K562 (cell line): ENCODE measurements around the gene PRCP. TPM values are rescaled to one million over a fixed set of nuclear protein-coding genes. Genes with fewer than 3 reads are reported as not detected.

Source experiments
- FOS ChIP-seq: IDR thresholded peaks from 3 replicates; pipeline ENCODE4 v1.6.1; 2011; ENCODE audit not compliant: insufficient read length; ENCODE audit errors: extremely low read depth
- GTF2E2 ChIP-seq: fragments of 200-800 bp; sonication (Bioruptor generic); IDR thresholded peaks from 2 replicates; pipeline ENCODE4 v1.6.1; 2016; ENCODE audit warnings: missing genetic modification characterization, missing compliant biosample characterization
- RAD51 ChIP-seq: fragments of 450-650 bp; IDR thresholded peaks from 2 replicates; pipeline ENCODE4 v1.7.1; 2016; ENCODE audit warnings: low read depth, mild to moderate bottlenecking, borderline replicate concordance
- SMC3 ChIP-seq: conservative IDR thresholded peaks from 2 replicates; pipeline ENCODE4 v1.6.1; 2011; ENCODE audit warnings: low read depth, low read length, improper control_type of control experiment; ENCODE audit not compliant: insufficient read depth
- TBP ChIP-seq: optimal IDR thresholded peaks from 2 replicates; pipeline ENCODE3; 2011; ENCODE audit warnings: low read depth, low read length, improper control_type of control experiment
- THRB ChIP-seq: fragments of 450-650 bp; formaldehyde crosslinking; conservative IDR thresholded peaks from 2 replicates; pipeline ENCODE4 v1.4.0; 2022; ENCODE audit warnings: mild to moderate bottlenecking, missing genetic modification characterization
- USF2 ChIP-seq: sonication (generic); formaldehyde crosslinking; IDR thresholded peaks from 2 replicates; pipeline ENCODE4 v1.5.0; 2020; ENCODE audit warnings: missing genetic modification reagents
- ZBTB40 ChIP-seq, 2 experiments: fragments of 450-650 bp in 1 of 2; sonication (generic) in 1 of 2; formaldehyde crosslinking in 1 of 2; IDR thresholded peaks; 2 replicates each; pipeline versions ENCODE4 v1.7.1 to v1.9.0; 2016 to 2022; ENCODE audit warnings: inconsistent platforms in 1 of 2, mild to moderate bottlenecking in 1 of 2, missing genetic modification reagents in 1 of 2
- polyA plus RNA-seq, 8 experiments: library from polyadenylated mRNA; depleted of rRNA in 4 of 8; stranded (reverse) in 5 of 8; unstranded in 3 of 8; fragments of >200 nt; fragmentation: Nextera tagmentation in 2 of 8; fragmentation: Illumina TruSeq in 1 of 8; extraction: Ambion mirVana in 2 of 8; extraction: Trizol in 1 of 8; gene quantifications; 2 replicates each; pipeline versions ENCODE4 v1.2.1 to v1.2.3, GENCODE V29; 2011 to 2014; ENCODE audit warnings: inconsistent platforms in 1 of 8, missing spikeins in 1 of 8
- total RNA-seq, 7 experiments: library from RNA; depleted of rRNA in 6 of 7; stranded (reverse); fragments of >200 nt in 6 of 7; fragmentation: Illumina TruSeq in 2 of 7; extraction: Trizol in 2 of 7; gene quantifications; 2 replicates each; pipeline versions ENCODE4 v1.2.1 to v1.2.3, GENCODE V29; 2011 to 2021; ENCODE audit warnings: low replicate concordance in 1 of 7
- TF ChIP-seq, protein P1 (sequence below): fragments of 450-650 bp; formaldehyde crosslinking; IDR thresholded peaks from 2 replicates; pipeline ENCODE4 v1.4.0; 2020; ENCODE audit warnings: mild to moderate bottlenecking, moderate library complexity
- TF ChIP-seq, protein P2 (sequence below), 2 experiments: fragments of 450-650 bp; conservative IDR thresholded peaks; 2 replicates each; pipeline ENCODE4 v1.6.1; 2017; ENCODE audit warnings: mild to moderate bottlenecking in 2 of 2, moderate library complexity in 2 of 2

PRCP gene
- total and polyA plus RNA-seq, 9 of the 15 experiments (the other 6 are each of a cell fraction or from before 2014, with no cell fraction given): 9.5 to 43.1 (median 23.2) TPM

DNA sequence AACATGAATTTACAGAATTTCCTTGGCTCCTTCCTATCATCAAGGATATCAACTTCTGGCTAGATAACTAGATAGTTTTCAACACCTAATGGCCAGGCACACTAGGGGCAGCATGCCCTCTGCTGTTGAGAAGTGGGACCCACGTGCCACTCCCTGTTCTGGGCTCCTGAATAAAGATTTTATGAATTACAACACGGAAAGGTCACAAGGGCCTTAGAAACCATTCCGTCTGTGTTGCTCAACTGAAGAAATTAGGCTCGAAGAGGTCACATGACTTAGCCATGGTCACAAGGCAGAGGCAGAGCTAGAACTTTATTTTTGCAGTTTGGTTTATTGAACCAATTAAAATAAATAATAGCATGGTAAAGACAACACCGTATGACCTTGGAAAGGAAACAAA is 36.0 kb downstream of the PRCP start (continued):
- TF ChIP-seq ZBTB40 (IDR thresholded peaks at IDR 0.05) (peak; percentile 80), ZBTB40 (CRISPR knock-in tag; IDR thresholded peaks at IDR 0.05) (peak; percentile 33; the same call in 1 of the 2 replicates), FOS (no peak), TBP (no peak), SMC3 (peak; percentile 72), RAD51 (peak; percentile 78), GTF2E2 (no peak), THRB (CRISPR knock-in tag) (no peak), USF2 (CRISPR knock-in tag) (peak; percentile 50)
- TF ChIP-seq, protein P1, sequence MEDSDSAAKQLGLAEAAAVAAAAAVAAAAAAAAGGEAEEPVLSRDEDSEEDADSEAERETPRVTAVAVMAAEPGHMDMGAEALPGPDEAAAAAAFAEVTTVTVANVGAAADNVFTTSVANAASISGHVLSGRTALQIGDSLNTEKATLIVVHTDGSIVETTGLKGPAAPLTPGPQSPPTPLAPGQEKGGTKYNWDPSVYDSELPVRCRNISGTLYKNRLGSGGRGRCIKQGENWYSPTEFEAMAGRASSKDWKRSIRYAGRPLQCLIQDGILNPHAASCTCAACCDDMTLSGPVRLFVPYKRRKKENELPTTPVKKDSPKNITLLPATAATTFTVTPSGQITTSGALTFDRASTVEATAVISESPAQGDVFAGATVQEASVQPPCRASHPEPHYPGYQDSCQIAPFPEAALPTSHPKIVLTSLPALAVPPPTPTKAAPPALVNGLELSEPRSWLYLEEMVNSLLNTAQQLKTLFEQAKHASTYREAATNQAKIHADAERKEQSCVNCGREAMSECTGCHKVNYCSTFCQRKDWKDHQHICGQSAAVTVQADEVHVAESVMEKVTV (CRISPR knock-in tag): peak; percentile 85
- TF ChIP-seq, protein P2, sequence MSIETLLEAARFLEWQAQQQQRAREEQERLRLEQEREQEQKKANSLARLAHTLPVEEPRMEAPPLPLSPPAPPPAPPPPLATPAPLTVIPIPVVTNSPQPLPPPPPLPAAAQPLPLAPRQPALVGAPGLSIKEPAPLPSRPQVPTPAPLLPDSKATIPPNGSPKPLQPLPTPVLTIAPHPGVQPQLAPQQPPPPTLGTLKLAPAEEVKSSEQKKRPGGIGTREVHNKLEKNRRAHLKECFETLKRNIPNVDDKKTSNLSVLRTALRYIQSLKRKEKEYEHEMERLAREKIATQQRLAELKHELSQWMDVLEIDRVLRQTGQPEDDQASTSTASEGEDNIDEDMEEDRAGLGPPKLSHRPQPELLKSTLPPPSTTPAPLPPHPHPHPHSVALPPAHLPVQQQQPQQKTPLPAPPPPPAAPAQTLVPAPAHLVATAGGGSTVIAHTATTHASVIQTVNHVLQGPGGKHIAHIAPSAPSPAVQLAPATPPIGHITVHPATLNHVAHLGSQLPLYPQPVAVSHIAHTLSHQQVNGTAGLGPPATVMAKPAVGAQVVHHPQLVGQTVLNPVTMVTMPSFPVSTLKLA (conservative IDR thresholded peaks at IDR 0.05): peak; percentile 30 to 34; a peak in 2 of 4 replicates
